HepG2 (cell line): ENCODE measurements around the gene ZNF77. TPM values are rescaled to one million over a fixed set of nuclear protein-coding genes. Genes with fewer than 3 reads are reported as not detected.

Source experiments
- CAMTA2 ChIP-seq: sonication (generic); formaldehyde crosslinking; IDR thresholded peaks from 2 replicates; pipeline ENCODE4 v1.4.0; 2020; ENCODE audit warnings: mild to moderate bottlenecking, missing genetic modification reagents, borderline replicate concordance
- CENPBD1 ChIP-seq: sonication (generic); formaldehyde crosslinking; IDR thresholded peaks from 2 replicates; pipeline ENCODE4 v1.8.0; 2022; ENCODE audit warnings: missing genetic modification reagents, low read depth, mild to moderate bottlenecking, borderline replicate concordance
- ELK4 ChIP-seq: sonication (generic); formaldehyde crosslinking; IDR thresholded peaks from 2 replicates; pipeline ENCODE4 v1.9.0; 2021; ENCODE audit warnings: missing genetic modification reagents, borderline replicate concordance
- FOXC1 ChIP-seq: sonication (generic); formaldehyde crosslinking; IDR thresholded peaks from 2 replicates; pipeline ENCODE4 v1.8.0; 2022; ENCODE audit warnings: mild to moderate bottlenecking, missing genetic modification reagents, borderline replicate concordance
- ISL2 ChIP-seq: sonication (generic); formaldehyde crosslinking; IDR thresholded peaks from 2 replicates; pipeline ENCODE4 v1.5.0; 2020; ENCODE audit warnings: missing genetic modification reagents
- ISX ChIP-seq: sonication (generic); formaldehyde crosslinking; conservative IDR thresholded peaks from 2 replicates; pipeline ENCODE4 v1.5.0; 2020; ENCODE audit warnings: missing genetic modification reagents
- MXI1 ChIP-seq: IDR thresholded peaks from 3 replicates; pipeline ENCODE4 v1.6.1; 2012; ENCODE audit warnings: low read depth, low read length, inconsistent platforms, borderline replicate concordance
- MYC ChIP-seq: sonication (generic); formaldehyde crosslinking; IDR thresholded peaks from 2 replicates; pipeline ENCODE4 v1.9.0; 2021; ENCODE audit warnings: missing genetic modification reagents, borderline replicate concordance
- NPAS2 ChIP-seq: sonication (generic); formaldehyde crosslinking; IDR thresholded peaks from 2 replicates; pipeline ENCODE4 v1.8.0; 2022; ENCODE audit warnings: mild to moderate bottlenecking, missing genetic modification reagents, borderline replicate concordance
- SAP130 ChIP-seq: IDR thresholded peaks from 2 replicates; pipeline ENCODE4 v1.6.1; 2016; ENCODE audit warnings: low read depth
- SP5 ChIP-seq: IDR thresholded peaks from 2 replicates; pipeline ENCODE4 v1.6.1; 2016; ENCODE audit warnings: low read depth, borderline replicate concordance
- TP53 ChIP-seq: sonication (generic); formaldehyde crosslinking; conservative IDR thresholded peaks from 2 replicates; pipeline ENCODE4 v1.4.0; 2020; ENCODE audit warnings: missing genetic modification reagents
- TSC22D2 ChIP-seq: sonication (generic); formaldehyde crosslinking; IDR thresholded peaks from 2 replicates; pipeline ENCODE4 v1.5.1; 2020; ENCODE audit warnings: missing genetic modification reagents, mild to moderate bottlenecking, borderline replicate concordance
- ZBTB1 ChIP-seq: sonication (generic); formaldehyde crosslinking; IDR thresholded peaks from 2 replicates; pipeline ENCODE4 v1.4.0; 2020; ENCODE audit warnings: missing genetic modification reagents, borderline replicate concordance
- ZBTB37 ChIP-seq: sonication (generic); formaldehyde crosslinking; IDR thresholded peaks from 2 replicates; pipeline ENCODE4 v1.4.0; 2020; ENCODE audit warnings: mild to moderate bottlenecking, missing genetic modification reagents
- ZBTB4 ChIP-seq: sonication (generic); formaldehyde crosslinking; IDR thresholded peaks from 2 replicates; pipeline ENCODE4 v1.4.0; 2020; ENCODE audit warnings: missing genetic modification reagents, mild to moderate bottlenecking, borderline replicate concordance
- ZMAT3 ChIP-seq: sonication (generic); formaldehyde crosslinking; conservative IDR thresholded peaks from 2 replicates; pipeline ENCODE4 v1.7.0; 2021; ENCODE audit warnings: missing genetic modification reagents
- ZMYM4 ChIP-seq: sonication (generic); formaldehyde crosslinking; IDR thresholded peaks from 2 replicates; pipeline ENCODE4 v1.8.1; 2023; ENCODE audit warnings: mild to moderate bottlenecking, missing genetic modification reagents
- ZNF263 ChIP-seq: sonication (generic); formaldehyde crosslinking; IDR thresholded peaks from 2 replicates; pipeline ENCODE4 v1.4.0; 2020; ENCODE audit warnings: missing genetic modification reagents
- ZNF431 ChIP-seq: sonication (generic); formaldehyde crosslinking; IDR thresholded peaks from 2 replicates; pipeline ENCODE4 v1.9.0; 2022; ENCODE audit warnings: missing genetic modification reagents, low read depth, mild to moderate bottlenecking, borderline replicate concordance
- ZNF468 ChIP-seq: sonication (generic); formaldehyde crosslinking; IDR thresholded peaks from 2 replicates; pipeline ENCODE4 v1.8.0; 2022; ENCODE audit warnings: mild to moderate bottlenecking, moderate library complexity, missing genetic modification reagents
- ZNF501 ChIP-seq: sonication (generic); formaldehyde crosslinking; IDR thresholded peaks from 2 replicates; pipeline ENCODE4 v1.5.1; 2020; ENCODE audit warnings: mild to moderate bottlenecking, moderate library complexity, missing genetic modification reagents
- ZNF781 ChIP-seq: sonication (generic); formaldehyde crosslinking; IDR thresholded peaks from 2 replicates; pipeline ENCODE4 v1.5.1; 2020; ENCODE audit warnings: borderline replicate concordance, mild to moderate bottlenecking, missing genetic modification reagents; ENCODE audit errors: not compliant biosample characterization
- ZZZ3 ChIP-seq: sonication (generic); formaldehyde crosslinking; IDR thresholded peaks from 2 replicates; pipeline ENCODE4 v1.4.0; 2020; ENCODE audit warnings: missing genetic modification reagents, mild to moderate bottlenecking, borderline replicate concordance
- polyA plus RNA-seq, 8 experiments: library from polyadenylated mRNA; depleted of rRNA in 3 of 8; stranded (reverse) in 7 of 8; unstranded in 1 of 8; fragments of >200 nt; fragmentation: Illumina TruSeq in 4 of 8; extraction: Trizol in 4 of 8; gene quantifications; 2 replicates each; pipeline versions ENCODE4 v1.2.1 to v1.2.3, GENCODE V29; 2011 to 2016; ENCODE audit warnings: low read depth in 4 of 8, missing spikeins in 1 of 8, mixed read lengths in 1 of 8; ENCODE audit not compliant: insufficient read depth in 1 of 8
- total RNA-seq, 5 experiments: library from RNA; depleted of rRNA; stranded (reverse); fragments of >200 nt; fragmentation: Illumina TruSeq; extraction: Trizol; gene quantifications; 2 replicates each; pipeline ENCODE4 v1.2.3, GENCODE V29; 2016; ENCODE audit warnings: low read depth in 1 of 5

ZNF77 gene
- total and polyA plus RNA-seq, 2 of the 13 experiments (the other 11 are each of a cell fraction or from before 2014, with no cell fraction given) = 7.1 to 11.5 TPM

- peak; percentile 77; the same call in 1 of the 3 replicates for TF ChIP-seq MXI1
- no peak for TF ChIP-seq ZNF431
- TF ChIP-seq TP53 (CRISPR knock-in tag) = no peak
- peak; percentile 89; the same call in 1 of the 2 replicates for TF ChIP-seq ZBTB4 (CRISPR knock-in tag)
- TF ChIP-seq FOXC1 (CRISPR knock-in tag) = peak; percentile 20; the same call in 1 of the 2 replicates
- peak; percentile 70 for TF ChIP-seq SP5 (CRISPR knock-in tag)
- no peak for TF ChIP-seq ZBTB1
- TF ChIP-seq ISX (CRISPR knock-in tag) = no peak
- TF ChIP-seq MYC (CRISPR knock-in tag) = peak; percentile 61
- no peak for TF ChIP-seq CENPBD1 (CRISPR knock-in tag)
- TF ChIP-seq SAP130 (CRISPR knock-in tag) = peak; percentile 90
- peak; percentile 68 for TF ChIP-seq ZNF501 (CRISPR knock-in tag)
- TF ChIP-seq ZNF781 (CRISPR knock-in tag) = no peak
- no peak for TF ChIP-seq ELK4 (CRISPR knock-in tag)
- no peak for TF ChIP-seq NPAS2 (CRISPR knock-in tag)
- no peak for TF ChIP-seq TSC22D2 (CRISPR knock-in tag)
- TF ChIP-seq ZMAT3 (CRISPR knock-in tag) = peak; percentile 80; the same call in 1 of the 2 replicates
- peak; percentile 31; the same call in 1 of the 2 replicates for TF ChIP-seq ZNF468 (CRISPR knock-in tag)
- TF ChIP-seq ISL2 (CRISPR knock-in tag) = peak; percentile 37; the same call in 1 of the 2 replicates
- TF ChIP-seq ZNF263 (CRISPR knock-in tag) = no peak
- TF ChIP-seq CAMTA2 (CRISPR knock-in tag) = no peak
- TF ChIP-seq ZMYM4 (CRISPR knock-in tag) = no peak
- no peak for TF ChIP-seq ZZZ3 (CRISPR knock-in tag)
- no peak for TF ChIP-seq ZBTB37 (CRISPR knock-in tag)
Observed at GRCh38 chr19:2944775-2945574, at the start of gene ZNF77 (continued).
